NCI-H526 treated with DMSO at 0.1 percent for 48 hours (cell line): ENCODE results near the gene C1orf122.
"Not testable (repeated sequence)": the region's sequence is repeated elsewhere in the genome, so short reads cannot be mapped to it uniquely, and the experiment has no call there.

Experiments used
- DNase-seq: peaks from one replicate; lab custom pipeline; 2025; lab: John Stamatoyannopoulos, UW

C1orf122 gene

GRCh38 chr1:37807555-37808368 lies at the start of gene C1orf122, which contains the start of gene YRDC:
Gene C1orf122 (plus strand): TSS chr1:37807790. CDS start chr1:37808405, 615 bp downstream.
Gene YRDC (minus strand): TSS chr1:37808208. CDS start chr1:37808180, 28 bp downstream.
- peak; percentile 97 for DNase-seq

DNA sequence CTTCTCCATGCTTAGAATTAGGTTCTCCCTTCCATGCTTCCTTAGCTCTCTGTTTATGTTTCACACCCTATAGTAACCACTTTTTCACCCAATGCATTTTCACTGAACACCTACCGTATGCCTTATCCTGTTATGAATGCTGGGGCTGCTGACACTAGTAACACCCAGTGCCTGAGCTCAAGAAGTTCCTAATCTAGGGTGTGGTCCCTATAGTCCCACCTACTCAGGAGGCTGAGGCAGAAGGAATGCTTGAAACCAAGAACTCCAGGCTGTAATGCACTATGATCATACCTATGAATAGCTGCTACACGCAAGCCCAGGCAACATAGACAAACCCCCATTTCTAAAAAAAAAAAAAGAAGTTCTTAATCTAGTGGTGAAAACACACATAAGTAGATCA lies 48.1 kb upstream of the C1orf122 start:
- DNase-seq: no peak

GRCh38 chr1:37761416-37762095 lies 46.0 kb upstream of the C1orf122 start:
- no peak for DNase-seq

- no peak for DNase-seq
These were observed 45.1 kb upstream of the C1orf122 start for GRCh38 chr1:37762516-37762915.

- DNase-seq: no peak
These were observed 43.7 kb upstream of the C1orf122 start for GRCh38 chr1:37763791-37764413.

DNA sequence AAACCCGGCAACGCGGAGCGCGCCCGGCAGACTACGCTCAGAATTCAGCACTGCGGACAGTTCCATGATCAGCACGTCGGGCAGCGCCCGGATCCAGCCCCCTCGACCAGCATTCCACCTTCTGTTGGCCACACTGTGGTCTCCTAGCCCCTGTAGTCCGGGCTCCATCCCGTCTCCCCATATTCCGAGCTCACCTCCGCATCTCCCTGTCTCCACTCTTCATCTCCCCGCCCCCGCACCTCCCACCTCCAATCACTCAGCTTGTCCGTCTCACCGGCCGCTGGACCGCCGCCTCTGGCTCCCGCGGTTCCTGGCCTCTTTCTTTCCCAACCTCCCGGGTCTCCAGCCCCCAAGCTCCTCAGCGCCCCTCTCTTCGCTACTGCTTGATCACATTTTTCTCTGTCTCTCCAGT lies 43.2 kb upstream of the C1orf122 start:
- no peak for DNase-seq

DNA sequence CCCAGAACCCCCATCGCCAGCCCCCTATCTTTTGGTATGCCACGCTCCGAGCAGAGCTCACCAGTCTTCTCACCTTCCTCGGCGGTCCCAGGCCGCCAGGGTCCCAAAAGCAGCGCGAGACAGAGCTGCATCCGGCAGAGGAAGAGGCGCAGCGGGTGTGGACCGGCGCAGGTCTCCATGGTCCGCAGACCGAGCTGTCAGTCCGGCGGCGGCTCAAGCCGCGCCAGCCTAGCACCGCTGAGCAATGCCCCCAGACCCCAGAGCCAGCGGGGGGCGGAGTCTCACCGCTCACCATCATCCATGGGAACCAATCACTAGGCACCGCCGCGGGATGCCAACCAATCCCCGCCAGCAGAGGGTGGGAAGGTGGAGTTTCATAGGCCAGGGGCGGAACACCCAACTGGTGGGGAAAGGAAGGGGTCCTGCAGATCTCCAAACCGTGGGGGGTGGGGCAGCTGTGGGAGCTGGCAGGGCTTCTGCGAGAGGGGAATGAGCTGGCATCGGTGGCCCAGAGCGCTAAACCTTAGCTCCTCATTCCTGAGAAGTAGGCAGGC lies 42.6 kb upstream of the C1orf122 start, which contains the start of gene EPHA10:
Gene EPHA10, minus strand, starts transcription at position 233 of the 554 bp plus-strand sequence. Its CDS starts 54 bp downstream, at position 179.
- DNase-seq: peak; percentile 95

DNA sequence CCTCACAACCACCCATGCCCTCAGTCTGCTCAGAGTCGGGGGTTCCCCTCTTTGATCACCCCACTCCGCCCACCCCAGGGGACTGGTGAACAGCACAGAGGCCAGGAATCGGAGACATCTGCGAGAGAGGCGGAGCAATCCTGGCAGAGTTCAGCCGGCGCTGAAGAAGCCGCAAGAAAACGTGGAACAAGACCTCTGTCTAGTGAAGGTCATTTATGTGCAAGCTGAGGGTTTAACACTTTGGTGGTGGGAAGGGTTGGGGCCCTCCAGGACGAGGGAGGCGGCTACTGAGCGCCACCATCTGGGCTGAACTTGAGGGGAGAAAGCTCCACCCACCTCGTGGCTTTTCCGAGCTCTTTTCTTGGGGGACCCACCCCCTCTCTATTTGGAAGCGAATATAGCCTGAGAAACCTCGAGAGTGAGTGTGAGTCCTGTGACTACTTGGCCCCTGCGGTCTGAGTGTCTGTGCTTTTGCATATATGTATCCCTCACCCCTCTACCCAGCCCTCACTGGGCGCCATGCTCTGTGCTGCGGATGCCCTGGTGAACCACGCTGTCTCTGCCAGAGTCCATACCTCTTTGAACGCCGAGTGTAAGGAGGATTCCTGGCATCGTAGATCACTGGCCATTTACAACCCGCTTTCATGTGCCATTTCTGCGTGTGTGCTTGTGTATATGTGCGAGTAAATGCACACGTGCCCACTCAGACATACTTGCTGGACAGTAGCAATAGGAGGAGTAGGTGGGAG lies 41.5 kb upstream of the C1orf122 start:
- peak; percentile 85 for DNase-seq

- DNase-seq: no peak
These were observed 40.1 kb upstream of the C1orf122 start for GRCh38 chr1:37767488-37767887.

DNA sequence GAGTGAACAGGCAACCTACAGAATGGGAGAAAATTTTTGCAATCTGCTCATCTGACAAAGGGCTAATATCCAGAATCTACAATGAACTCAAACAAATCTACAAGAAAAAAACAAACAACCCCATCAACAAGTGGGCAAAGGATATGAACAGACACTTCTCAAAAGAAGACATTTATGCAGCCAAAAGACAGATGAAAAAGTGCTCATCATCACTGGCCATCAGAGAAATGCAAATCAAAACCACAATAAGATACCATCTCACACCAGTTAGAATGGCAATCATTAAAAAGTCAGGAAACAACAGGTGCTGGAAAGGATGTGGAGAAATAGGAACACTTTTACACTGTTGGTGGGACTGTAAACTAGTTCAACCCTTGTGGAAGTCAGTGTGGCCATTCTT lies 36.1 kb upstream of the C1orf122 start:
- DNase-seq: not testable (repeated sequence)

DNA sequence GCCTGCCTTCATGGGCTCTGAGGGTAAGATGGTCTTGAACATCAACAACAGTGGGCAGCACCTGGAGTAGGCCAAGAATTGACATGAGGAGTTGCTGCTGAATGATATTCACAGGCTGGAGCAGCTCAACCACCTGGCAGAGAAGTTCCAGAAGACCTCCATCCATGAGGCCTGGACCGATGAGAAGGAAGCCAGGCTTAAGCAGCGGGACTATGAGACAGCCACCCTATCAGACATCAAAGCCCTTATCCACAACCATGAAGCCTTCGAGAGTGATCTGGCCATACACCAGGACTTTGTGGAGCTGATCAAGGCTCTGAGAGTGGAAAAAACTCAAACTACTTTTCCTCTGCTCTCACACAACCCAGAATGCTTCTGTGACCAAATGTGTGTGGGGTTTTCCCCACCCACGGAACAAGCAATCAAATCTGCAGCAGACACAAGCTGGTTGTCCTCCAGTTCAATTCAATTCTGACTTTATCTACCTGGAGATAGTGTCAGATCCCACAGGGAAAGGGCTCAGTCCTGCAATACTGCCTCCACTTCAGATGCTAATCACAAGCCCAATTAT lies 30.6 kb upstream of the C1orf122 start:
- DNase-seq: no peak

GRCh38 chr1:37778654-37779053 lies 28.9 kb upstream of the C1orf122 start:
- no peak for DNase-seq

DNA sequence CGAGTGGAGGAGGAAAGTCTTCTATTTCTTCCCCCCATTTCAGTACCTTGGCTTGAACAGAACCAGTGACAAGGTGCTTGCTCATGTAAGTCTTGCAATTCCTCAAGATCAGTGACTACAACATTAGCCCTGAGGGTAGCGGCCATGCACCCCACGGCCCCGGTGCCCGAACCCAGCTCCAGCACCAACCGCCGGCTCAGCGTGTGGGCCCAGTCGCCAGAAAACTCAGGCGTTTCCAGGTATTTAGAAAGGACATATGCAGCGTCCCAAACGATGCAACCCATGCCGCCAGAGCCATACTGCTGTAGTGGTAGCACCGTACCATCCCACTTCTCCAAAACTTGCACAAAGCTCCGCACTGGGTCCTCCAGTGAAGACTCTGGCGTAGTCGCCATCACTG lies 25.1 kb upstream of the C1orf122 start:
- DNase-seq: no peak

DNA sequence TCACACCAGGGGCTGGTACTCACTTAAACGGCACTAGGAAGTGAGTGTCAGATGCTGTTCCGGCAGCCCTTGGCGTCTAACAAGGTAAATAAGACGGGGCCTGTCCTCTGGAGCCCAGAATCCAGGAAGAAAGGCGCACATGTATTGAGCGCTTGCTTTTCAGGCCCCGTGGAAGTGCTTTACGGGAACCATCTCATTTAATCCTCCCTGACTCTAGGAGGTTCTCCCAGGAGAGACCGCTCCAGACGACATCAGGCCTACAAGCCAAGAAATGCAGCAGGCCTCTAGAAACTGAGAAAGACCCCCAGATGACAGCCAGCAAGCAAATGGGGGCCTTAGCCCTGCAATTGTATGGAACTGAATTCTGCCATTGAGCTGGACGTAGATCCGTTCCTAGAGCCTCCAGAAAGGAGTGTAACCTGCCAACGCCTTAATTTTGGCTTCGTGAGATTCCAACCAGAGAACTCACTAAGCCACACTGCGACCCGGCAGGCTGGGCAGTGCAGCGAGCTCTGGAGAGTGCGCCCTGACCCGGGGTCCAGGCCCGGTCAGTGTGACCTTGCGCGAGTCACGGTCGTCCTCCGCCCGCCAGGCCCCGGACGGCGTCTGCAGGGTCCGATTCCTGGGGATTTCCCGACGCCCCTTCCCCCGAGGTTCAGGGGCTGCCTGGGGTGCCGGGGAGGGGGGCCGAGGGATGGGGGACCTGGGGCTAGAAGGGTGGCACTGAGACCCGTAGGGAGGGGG lies 14.5 kb upstream of the C1orf122 start:
- no peak for DNase-seq

GRCh38 chr1:37793773-37794371 lies 13.7 kb upstream of the C1orf122 start, which contains the start of gene MANEAL:
Gene MANEAL (plus strand): TSS chr1:37793847. CDS start chr1:37794183, 336 bp downstream.
- peak; percentile 80 for DNase-seq

- DNase-seq: peak; percentile 52
These were observed 12.9 kb upstream of the C1orf122 start for GRCh38 chr1:37794372-37795339.

DNA sequence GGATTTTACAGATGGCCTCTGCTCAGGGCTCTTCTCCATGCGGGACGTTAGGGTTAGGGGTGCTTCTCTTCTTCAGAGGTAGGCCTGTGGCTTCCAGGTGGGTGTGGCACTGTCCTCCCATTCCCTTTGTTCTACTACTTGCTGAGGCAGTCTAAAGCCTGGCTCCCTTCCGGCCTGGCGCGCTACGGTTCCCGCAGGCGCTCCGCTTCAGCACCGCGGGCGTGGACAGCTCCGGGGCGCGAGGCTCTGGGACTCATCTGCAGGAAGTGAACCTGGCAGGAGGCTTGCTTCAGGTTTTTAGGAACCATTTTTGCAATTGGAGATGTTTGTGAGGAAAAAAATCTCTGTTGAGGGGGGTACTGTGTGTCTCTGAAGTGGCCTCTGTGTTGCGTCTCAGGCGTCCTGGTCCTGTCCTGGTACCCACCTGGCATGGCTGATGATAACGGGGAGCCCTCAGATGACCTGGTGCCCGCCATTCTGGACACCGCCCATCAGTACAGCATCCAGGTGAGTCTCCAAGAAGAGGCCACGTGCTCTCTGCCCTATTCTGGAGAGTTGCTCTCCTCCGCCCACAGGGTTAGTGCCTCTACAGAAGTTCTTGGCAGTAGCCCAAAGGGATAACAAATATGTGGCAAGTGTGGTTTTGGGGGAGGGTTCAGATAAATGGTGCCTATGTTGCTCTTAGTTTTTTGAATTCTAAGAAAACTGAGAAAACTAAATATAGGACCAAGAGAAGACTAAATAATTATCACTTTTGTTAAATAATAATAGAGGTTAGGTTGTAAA lies 12.1 kb upstream of the C1orf122 start:
- DNase-seq: peak; percentile 54
